HL-60 (cell line): Measurements from ENCODE around the gene KCNMA1.

Experiments used
- POLR2AphosphoS5 ChIP-seq: IDR thresholded peaks from 2 replicates; pipeline ENCODE4 v1.6.1; 2012; ENCODE audit warnings: low read depth
- TF ChIP-seq, protein P1 (sequence below): IDR thresholded peaks from one replicate; pipeline ENCODE4 v1.5.1; 2011; ENCODE audit warnings: low read length, control low read depth, inconsistent platforms; ENCODE audit not compliant: insufficient read depth
- TF ChIP-seq, protein P2 (sequence below): IDR thresholded peaks from 2 replicates; pipeline ENCODE4 v1.6.1; 2012; ENCODE audit warnings: low read depth; ENCODE audit not compliant: insufficient replicate concordance

DNA sequence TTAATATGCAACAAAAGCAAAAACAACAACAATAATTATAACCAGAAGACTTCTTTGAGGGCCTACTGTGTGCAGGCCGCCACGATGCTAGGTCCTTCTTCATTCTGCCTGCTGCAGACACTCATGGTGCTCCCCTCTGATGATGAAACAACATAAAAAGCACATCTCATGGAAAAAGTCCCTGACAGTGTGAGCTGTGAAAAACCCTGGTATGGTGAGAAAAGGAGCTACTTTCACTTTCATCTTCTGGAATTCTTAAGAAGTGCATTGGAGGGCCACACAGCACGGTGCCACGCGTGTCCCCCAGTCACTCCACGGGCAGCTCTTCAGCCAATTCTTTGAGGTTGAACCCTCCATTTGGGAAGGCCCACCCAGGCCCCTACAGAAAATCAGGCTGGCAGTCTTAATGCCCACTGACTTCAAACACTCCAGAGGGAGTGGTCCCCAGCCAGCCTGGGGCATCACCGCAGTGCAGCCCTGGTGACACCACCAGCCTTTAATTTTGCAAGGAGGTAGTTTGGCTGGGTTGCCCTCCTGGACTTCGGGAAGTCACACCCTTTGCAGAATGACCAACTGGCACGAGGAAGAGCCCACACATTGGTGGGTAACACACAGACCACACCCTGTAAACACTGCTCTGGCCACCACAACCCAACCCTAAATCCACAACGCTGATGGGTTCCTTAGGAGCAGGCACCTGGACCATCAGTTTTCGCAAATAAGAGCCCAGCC, 7.7 kb downstream of the KCNMA1 start:
- TF ChIP-seq, protein P1, sequence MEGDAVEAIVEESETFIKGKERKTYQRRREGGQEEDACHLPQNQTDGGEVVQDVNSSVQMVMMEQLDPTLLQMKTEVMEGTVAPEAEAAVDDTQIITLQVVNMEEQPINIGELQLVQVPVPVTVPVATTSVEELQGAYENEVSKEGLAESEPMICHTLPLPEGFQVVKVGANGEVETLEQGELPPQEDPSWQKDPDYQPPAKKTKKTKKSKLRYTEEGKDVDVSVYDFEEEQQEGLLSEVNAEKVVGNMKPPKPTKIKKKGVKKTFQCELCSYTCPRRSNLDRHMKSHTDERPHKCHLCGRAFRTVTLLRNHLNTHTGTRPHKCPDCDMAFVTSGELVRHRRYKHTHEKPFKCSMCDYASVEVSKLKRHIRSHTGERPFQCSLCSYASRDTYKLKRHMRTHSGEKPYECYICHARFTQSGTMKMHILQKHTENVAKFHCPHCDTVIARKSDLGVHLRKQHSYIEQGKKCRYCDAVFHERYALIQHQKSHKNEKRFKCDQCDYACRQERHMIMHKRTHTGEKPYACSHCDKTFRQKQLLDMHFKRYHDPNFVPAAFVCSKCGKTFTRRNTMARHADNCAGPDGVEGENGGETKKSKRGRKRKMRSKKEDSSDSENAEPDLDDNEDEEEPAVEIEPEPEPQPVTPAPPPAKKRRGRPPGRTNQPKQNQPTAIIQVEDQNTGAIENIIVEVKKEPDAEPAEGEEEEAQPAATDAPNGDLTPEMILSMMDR: no peak
- no peak for TF ChIP-seq POLR2AphosphoS5
- TF ChIP-seq, protein P2, sequence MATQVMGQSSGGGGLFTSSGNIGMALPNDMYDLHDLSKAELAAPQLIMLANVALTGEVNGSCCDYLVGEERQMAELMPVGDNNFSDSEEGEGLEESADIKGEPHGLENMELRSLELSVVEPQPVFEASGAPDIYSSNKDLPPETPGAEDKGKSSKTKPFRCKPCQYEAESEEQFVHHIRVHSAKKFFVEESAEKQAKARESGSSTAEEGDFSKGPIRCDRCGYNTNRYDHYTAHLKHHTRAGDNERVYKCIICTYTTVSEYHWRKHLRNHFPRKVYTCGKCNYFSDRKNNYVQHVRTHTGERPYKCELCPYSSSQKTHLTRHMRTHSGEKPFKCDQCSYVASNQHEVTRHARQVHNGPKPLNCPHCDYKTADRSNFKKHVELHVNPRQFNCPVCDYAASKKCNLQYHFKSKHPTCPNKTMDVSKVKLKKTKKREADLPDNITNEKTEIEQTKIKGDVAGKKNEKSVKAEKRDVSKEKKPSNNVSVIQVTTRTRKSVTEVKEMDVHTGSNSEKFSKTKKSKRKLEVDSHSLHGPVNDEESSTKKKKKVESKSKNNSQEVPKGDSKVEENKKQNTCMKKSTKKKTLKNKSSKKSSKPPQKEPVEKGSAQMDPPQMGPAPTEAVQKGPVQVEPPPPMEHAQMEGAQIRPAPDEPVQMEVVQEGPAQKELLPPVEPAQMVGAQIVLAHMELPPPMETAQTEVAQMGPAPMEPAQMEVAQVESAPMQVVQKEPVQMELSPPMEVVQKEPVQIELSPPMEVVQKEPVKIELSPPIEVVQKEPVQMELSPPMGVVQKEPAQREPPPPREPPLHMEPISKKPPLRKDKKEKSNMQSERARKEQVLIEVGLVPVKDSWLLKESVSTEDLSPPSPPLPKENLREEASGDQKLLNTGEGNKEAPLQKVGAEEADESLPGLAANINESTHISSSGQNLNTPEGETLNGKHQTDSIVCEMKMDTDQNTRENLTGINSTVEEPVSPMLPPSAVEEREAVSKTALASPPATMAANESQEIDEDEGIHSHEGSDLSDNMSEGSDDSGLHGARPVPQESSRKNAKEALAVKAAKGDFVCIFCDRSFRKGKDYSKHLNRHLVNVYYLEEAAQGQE: no peak
